H1 (cell line): Measurements from ENCODE around the gene OR10G7. TPM values are rescaled to one million over a fixed set of nuclear protein-coding genes. Genes with fewer than 3 reads are reported as not detected.

ENCODE experiments used
- BRCA1 ChIP-seq: IDR thresholded peaks from 2 replicates; pipeline ENCODE4 v1.6.1; 2012; ENCODE audit warnings: low read depth, low read length, improper control_type of control experiment
- polyA plus RNA-seq, 7 experiments: library from polyadenylated mRNA; depleted of rRNA in 3 of 7; stranded (reverse) in 5 of 7; unstranded in 2 of 7; fragments of >200 nt in 5 of 7; fragments of 200-250 nt in 2 of 7; gene quantifications; 1 replicate in 5 of 7; 2 replicates in 1 of 7; 4 replicates in 1 of 7; pipeline versions ENCODE4 v1.2.1 to v1.2.3, GENCODE V29; 2011 to 2013; ENCODE audit warnings: missing spikeins in 2 of 7, mixed read lengths in 2 of 7
- total RNA-seq: library from RNA; stranded (reverse); fragmentation: NEBNext Ultra II Directional; extraction: Animal tissue kit (Norgen Biotek cat#: 25700); gene quantifications from 2 replicates; pipeline ENCODE4 v1.2.1, GENCODE V29; 2021
- TF ChIP-seq, protein P1 (sequence below): fragments of 300-600 bp; sonication (generic); IDR thresholded peaks from 2 replicates; pipeline ENCODE4 v1.7.1; 2012; ENCODE audit warnings: low read length, moderate library complexity, mild to moderate bottlenecking, inconsistent platforms; ENCODE audit not compliant: insufficient replicate concordance

Gene OR10G7
- total and polyA plus RNA-seq, 2 of the 8 experiments (the other 6 are each of a cell fraction or from before 2014, with no cell fraction given): not detected

DNA sequence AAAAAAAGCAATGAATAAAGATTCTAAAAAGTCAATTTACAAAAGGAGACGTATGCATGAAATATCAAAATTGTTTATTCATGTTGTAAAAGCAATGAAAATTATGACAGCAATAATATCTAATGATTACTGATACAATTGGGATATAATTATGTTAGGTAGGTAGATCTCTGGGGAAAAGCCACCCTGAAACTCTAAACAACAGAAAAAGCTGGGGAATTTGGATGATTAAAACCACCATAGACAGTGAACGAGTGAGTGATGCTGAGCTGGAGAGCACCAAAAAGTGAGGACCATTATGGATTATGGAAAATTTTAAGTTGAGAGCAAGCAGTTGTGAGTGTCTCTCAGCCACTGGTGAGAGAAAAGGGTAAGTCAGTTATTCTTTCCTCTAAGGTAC, 14.6 kb downstream of the OR10G7 start, which contains the start of gene OR10G8 (continued):
- TF ChIP-seq, protein P1, sequence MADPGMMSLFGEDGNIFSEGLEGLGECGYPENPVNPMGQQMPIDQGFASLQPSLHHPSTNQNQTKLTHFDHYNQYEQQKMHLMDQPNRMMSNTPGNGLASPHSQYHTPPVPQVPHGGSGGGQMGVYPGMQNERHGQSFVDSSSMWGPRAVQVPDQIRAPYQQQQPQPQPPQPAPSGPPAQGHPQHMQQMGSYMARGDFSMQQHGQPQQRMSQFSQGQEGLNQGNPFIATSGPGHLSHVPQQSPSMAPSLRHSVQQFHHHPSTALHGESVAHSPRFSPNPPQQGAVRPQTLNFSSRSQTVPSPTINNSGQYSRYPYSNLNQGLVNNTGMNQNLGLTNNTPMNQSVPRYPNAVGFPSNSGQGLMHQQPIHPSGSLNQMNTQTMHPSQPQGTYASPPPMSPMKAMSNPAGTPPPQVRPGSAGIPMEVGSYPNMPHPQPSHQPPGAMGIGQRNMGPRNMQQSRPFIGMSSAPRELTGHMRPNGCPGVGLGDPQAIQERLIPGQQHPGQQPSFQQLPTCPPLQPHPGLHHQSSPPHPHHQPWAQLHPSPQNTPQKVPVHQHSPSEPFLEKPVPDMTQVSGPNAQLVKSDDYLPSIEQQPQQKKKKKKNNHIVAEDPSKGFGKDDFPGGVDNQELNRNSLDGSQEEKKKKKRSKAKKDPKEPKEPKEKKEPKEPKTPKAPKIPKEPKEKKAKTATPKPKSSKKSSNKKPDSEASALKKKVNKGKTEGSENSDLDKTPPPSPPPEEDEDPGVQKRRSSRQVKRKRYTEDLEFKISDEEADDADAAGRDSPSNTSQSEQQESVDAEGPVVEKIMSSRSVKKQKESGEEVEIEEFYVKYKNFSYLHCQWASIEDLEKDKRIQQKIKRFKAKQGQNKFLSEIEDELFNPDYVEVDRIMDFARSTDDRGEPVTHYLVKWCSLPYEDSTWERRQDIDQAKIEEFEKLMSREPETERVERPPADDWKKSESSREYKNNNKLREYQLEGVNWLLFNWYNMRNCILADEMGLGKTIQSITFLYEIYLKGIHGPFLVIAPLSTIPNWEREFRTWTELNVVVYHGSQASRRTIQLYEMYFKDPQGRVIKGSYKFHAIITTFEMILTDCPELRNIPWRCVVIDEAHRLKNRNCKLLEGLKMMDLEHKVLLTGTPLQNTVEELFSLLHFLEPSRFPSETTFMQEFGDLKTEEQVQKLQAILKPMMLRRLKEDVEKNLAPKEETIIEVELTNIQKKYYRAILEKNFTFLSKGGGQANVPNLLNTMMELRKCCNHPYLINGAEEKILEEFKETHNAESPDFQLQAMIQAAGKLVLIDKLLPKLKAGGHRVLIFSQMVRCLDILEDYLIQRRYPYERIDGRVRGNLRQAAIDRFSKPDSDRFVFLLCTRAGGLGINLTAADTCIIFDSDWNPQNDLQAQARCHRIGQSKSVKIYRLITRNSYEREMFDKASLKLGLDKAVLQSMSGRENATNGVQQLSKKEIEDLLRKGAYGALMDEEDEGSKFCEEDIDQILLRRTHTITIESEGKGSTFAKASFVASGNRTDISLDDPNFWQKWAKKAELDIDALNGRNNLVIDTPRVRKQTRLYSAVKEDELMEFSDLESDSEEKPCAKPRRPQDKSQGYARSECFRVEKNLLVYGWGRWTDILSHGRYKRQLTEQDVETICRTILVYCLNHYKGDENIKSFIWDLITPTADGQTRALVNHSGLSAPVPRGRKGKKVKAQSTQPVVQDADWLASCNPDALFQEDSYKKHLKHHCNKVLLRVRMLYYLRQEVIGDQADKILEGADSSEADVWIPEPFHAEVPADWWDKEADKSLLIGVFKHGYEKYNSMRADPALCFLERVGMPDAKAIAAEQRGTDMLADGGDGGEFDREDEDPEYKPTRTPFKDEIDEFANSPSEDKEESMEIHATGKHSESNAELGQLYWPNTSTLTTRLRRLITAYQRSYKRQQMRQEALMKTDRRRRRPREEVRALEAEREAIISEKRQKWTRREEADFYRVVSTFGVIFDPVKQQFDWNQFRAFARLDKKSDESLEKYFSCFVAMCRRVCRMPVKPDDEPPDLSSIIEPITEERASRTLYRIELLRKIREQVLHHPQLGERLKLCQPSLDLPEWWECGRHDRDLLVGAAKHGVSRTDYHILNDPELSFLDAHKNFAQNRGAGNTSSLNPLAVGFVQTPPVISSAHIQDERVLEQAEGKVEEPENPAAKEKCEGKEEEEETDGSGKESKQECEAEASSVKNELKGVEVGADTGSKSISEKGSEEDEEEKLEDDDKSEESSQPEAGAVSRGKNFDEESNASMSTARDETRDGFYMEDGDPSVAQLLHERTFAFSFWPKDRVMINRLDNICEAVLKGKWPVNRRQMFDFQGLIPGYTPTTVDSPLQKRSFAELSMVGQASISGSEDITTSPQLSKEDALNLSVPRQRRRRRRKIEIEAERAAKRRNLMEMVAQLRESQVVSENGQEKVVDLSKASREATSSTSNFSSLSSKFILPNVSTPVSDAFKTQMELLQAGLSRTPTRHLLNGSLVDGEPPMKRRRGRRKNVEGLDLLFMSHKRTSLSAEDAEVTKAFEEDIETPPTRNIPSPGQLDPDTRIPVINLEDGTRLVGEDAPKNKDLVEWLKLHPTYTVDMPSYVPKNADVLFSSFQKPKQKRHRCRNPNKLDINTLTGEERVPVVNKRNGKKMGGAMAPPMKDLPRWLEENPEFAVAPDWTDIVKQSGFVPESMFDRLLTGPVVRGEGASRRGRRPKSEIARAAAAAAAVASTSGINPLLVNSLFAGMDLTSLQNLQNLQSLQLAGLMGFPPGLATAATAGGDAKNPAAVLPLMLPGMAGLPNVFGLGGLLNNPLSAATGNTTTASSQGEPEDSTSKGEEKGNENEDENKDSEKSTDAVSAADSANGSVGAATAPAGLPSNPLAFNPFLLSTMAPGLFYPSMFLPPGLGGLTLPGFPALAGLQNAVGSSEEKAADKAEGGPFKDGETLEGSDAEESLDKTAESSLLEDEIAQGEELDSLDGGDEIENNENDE: no peak
- TF ChIP-seq BRCA1: no peak
